ENCODE data around the gene GRK4. TPM values are rescaled to one million over a fixed set of nuclear protein-coding genes. Genes with fewer than 3 reads are reported as not detected.
"Not testable (repeated sequence)": the region's sequence is repeated elsewhere in the genome, so short reads cannot be mapped to it uniquely, and the experiment has no call there.

Gene GRK4
- total RNA-seq, 1 experiment from 2014 or later = 4.5 TPM

- DNase-seq (ENCODE audit: unreplicated experiment) = no peak
- ChIA-PET POLR2A (interaction anchor here (3.2 to 5.2 kb wide), 2 partner anchors 12 to 13 kb away, joined by 36 to 43 read pairs; partner anchors contain the start of genes GRK4 and NOP14), CTCF (interaction anchor here (1.1 to 4.2 kb wide), 6 partner anchors 8 to 186 kb away, joined by 3 to 30 read pairs (median 5); no protein-coding TSS in a partner anchor)
- no TSS peak for BruUV-seq (replicated peaks)
- H3K27ac Mint-ChIP-seq (ENCODE audit: low read depth, unreplicated experiment) = no peak overlapping the region
- no peak overlapping the region for H3K4me3 Mint-ChIP-seq (ENCODE audit: unreplicated experiment)
- H3K27me3 Mint-ChIP-seq (ENCODE audit: insufficient read depth, unreplicated experiment) = no peaks in the 10 kb centered on the region
- peaks cover 95% of the 10 kb centered on the region for H3K36me3 Mint-ChIP-seq (ENCODE audit: insufficient read depth, unreplicated experiment)
- no peak for TF ChIP-seq CTCF (IDR thresholded peaks at IDR 0.05; ENCODE audit: unreplicated experiment)
- no peaks in the 10 kb centered on the region for H3K9me3 Mint-ChIP-seq (ENCODE audit: unreplicated experiment)
- H3K4me1 Mint-ChIP-seq (ENCODE audit: insufficient read depth, unreplicated experiment) = peaks cover 10% of the 10 kb centered on the region
- intact Hi-C loops (cut with micrococcal nuclease) = no loop called here
Measured at GRCh38 chr4:2949782-2950125, 13.6 kb upstream of the GRK4 start.

GRCh38 chr4:2950221-2950989, 13.0 kb upstream of the GRK4 start:
- no TSS peak for BruUV-seq (replicated peaks)
- CTCF ChIA-PET = interaction anchor here (1.4 to 4.2 kb wide), 2 partner anchors 13 to 186 kb away, joined by 5 to 30 read pairs; no protein-coding TSS in a partner anchor

GRCh38 chr4:2953496-2953895, 9.9 kb upstream of the GRK4 start:
- intact Hi-C loops (cut with micrococcal nuclease) = no loop called here
- POLR2A ChIA-PET = interaction anchor here (0.9 to 3.2 kb wide), 3 partner anchors 10 to 69 kb away, joined by 3 to 22 read pairs (median 11); partner anchors contain the start of genes GRK4 and NOP14
- CTCF ChIA-PET = interaction anchor here (0.6 to 1.6 kb wide), 4 partner anchors 12 to 186 kb away, joined by 3 to 5 read pairs (median 4); no protein-coding TSS in a partner anchor
- no peaks in the 10 kb centered on the region for H3K9me3 Mint-ChIP-seq (ENCODE audit: unreplicated experiment)
- DNase-seq (ENCODE audit: unreplicated experiment) = no peak
- peaks cover 93% of the 10 kb centered on the region for H3K36me3 Mint-ChIP-seq (ENCODE audit: insufficient read depth, unreplicated experiment)
- H3K27ac Mint-ChIP-seq (ENCODE audit: low read depth, unreplicated experiment) = no peak overlapping the region
- H3K4me3 Mint-ChIP-seq (ENCODE audit: unreplicated experiment) = no peak overlapping the region
- TF ChIP-seq CTCF (IDR thresholded peaks at IDR 0.05; ENCODE audit: unreplicated experiment) = no peak
- peaks cover 5% of the 10 kb centered on the region for H3K4me1 Mint-ChIP-seq (ENCODE audit: insufficient read depth, unreplicated experiment)
- BruUV-seq (replicated peaks) = no TSS peak
- no peaks in the 10 kb centered on the region for H3K27me3 Mint-ChIP-seq (ENCODE audit: insufficient read depth, unreplicated experiment)

More at GRCh38 chr4:2950221-2950989, 13.0 kb upstream of the GRK4 start:
- H3K36me3 Mint-ChIP-seq (ENCODE audit: insufficient read depth, unreplicated experiment) = peaks cover 92% of the 10 kb centered on the region
- no peak for DNase-seq (ENCODE audit: unreplicated experiment)
- H3K4me3 Mint-ChIP-seq (ENCODE audit: unreplicated experiment) = no peak overlapping the region
- POLR2A ChIA-PET = interaction anchor here (5.2 kb wide), 1 partner anchor 12 kb away, joined by 36 read pairs; the partner anchor contains the start of genes GRK4 and NOP14
- no peaks in the 10 kb centered on the region for H3K27me3 Mint-ChIP-seq (ENCODE audit: insufficient read depth, unreplicated experiment)
- H3K4me1 Mint-ChIP-seq (ENCODE audit: insufficient read depth, unreplicated experiment) = peaks cover 10% of the 10 kb centered on the region
- TF ChIP-seq CTCF (IDR thresholded peaks at IDR 0.05; ENCODE audit: unreplicated experiment) = no peak
- intact Hi-C loops (cut with micrococcal nuclease) = no loop called here
- H3K9me3 Mint-ChIP-seq (ENCODE audit: unreplicated experiment) = no peaks in the 10 kb centered on the region
- H3K27ac Mint-ChIP-seq (ENCODE audit: low read depth, unreplicated experiment) = no peak overlapping the region

GRCh38 chr4:2954358-2955185, 8.8 kb upstream of the GRK4 start:
- POLR2A ChIA-PET = interaction anchor here (1.9 to 3.2 kb wide), 2 partner anchors 9 to 19 kb away, joined by 11 to 22 read pairs; partner anchors contain the start of genes GRK4 and NOP14
- DNase-seq (ENCODE audit: unreplicated experiment) = no peak
- no TSS peak for BruUV-seq (replicated peaks)
- CTCF ChIA-PET = interaction anchor here (0.6 to 1.6 kb wide), 6 partner anchors 10 to 302 kb away, joined by 3 to 5 read pairs (median 3); no protein-coding TSS in a partner anchor
- intact Hi-C loops (cut with micrococcal nuclease) = no loop called here
- Mint-ChIP-seq H3K27me3 (ENCODE audit: insufficient read depth, unreplicated experiment) (no peaks in the 10 kb centered on the region), H3K27ac (ENCODE audit: low read depth, unreplicated experiment) (no peak overlapping the region), H3K9me3 (ENCODE audit: unreplicated experiment) (no peaks in the 10 kb centered on the region), H3K4me1 (ENCODE audit: insufficient read depth, unreplicated experiment) (peaks cover 5% of the 10 kb centered on the region), H3K36me3 (ENCODE audit: insufficient read depth, unreplicated experiment) (peaks cover 91% of the 10 kb centered on the region), H3K4me3 (ENCODE audit: unreplicated experiment) (no peak overlapping the region)
- TF ChIP-seq CTCF (IDR thresholded peaks at IDR 0.05; ENCODE audit: unreplicated experiment) = peak; percentile 27

GRCh38 chr4:2955186-2956044, 8.0 kb upstream of the GRK4 start:
- BruUV-seq (replicated peaks) = not testable (repeated sequence)
- peaks cover 90% of the 10 kb centered on the region for H3K36me3 Mint-ChIP-seq (ENCODE audit: insufficient read depth, unreplicated experiment)

More at GRCh38 chr4:2955186-2956044, 8.0 kb upstream of the GRK4 start:
- H3K4me1 Mint-ChIP-seq (ENCODE audit: insufficient read depth, unreplicated experiment); intact Hi-C loops (cut with micrococcal nuclease); H3K9me3 Mint-ChIP-seq (ENCODE audit: unreplicated experiment); H3K4me3 Mint-ChIP-seq (ENCODE audit: unreplicated experiment); DNase-seq (ENCODE audit: unreplicated experiment); H3K27ac Mint-ChIP-seq (ENCODE audit: low read depth, unreplicated experiment); H3K27me3 Mint-ChIP-seq (ENCODE audit: insufficient read depth, unreplicated experiment): not testable (repeated sequence)
- POLR2A ChIA-PET = interaction anchor here (1.0 kb wide), 1 partner anchor 20 kb away, joined by 3 read pairs; no protein-coding TSS in a partner anchor
- CTCF ChIA-PET = interaction anchor here (0.7 to 1.4 kb wide), 6 partner anchors 10 to 610 kb away, joined by 3 to 5 read pairs (median 3); no protein-coding TSS in a partner anchor

Data from MCF 10A (cell line).